ENCODE data around the gene PRR20G.
"Not testable (repeated sequence)": the region's sequence is repeated elsewhere in the genome, so short reads cannot be mapped to it uniquely, and the experiment has no call there.

PRR20G gene

DNA sequence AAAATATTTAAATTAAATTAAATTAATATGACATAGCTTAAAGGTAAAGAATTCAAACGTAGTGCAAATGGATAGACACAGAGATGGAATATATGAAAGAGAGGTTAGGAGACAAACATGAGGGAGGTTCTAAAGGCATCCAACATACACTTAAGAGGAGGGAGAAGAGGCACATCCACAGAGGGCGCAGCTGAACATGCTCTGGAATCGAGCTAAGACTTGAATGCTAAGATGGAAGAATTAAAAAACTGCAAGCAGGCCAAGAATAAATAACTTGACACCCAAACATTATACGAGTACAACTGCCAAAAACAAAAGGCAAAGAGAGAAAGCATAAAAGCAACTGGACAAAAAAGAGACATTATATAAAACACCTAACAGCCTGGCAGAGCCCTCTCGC lies 9.1 kb upstream of the PRR20G start:
- no peak for DNase-seq

- DNase-seq, result no peak
Measured at GRCh38 chr3:127296166-127296565, 8.3 kb upstream of the PRR20G start.

DNA sequence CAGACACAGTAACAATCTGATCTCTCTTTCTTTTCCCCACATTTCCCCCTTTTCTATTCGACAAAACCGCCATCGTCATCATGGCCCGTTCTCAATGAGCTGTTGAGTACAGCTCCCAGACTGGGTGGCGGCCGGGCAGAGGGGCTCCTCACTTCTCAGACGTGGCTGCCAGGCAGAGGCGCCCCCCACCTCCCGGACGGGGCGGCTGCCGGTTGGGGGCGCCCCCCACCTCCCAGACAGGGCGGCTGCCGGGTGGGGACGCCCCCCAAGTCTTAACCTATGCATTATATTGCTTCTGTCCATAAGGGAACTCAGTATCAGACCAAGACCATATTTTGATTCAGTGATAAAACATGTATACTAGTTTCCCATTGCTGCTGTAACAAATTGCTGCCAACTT lies 5.8 kb upstream of the PRR20G start:
- not testable (repeated sequence) for DNase-seq

DNA sequence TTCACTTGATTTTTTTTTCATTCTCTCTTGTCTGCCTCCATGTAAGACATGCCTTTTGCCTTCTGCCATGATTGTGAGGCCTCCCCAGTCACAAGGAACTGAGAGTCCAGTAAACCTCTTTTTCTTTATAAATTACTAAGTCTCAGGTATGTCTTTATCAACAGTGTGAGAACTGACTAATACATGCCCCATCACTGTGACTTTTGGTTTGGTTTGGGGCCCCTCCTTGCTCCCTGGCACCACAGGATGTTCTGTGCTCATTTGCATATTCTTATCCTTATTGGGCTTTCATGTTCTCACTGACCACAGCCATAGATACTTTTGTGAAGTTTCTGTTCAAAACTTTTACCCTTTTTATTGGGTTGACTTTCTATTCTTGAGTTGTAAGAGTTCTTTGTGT lies 3.8 kb upstream of the PRR20G start:
- no peak for DNase-seq

DNA sequence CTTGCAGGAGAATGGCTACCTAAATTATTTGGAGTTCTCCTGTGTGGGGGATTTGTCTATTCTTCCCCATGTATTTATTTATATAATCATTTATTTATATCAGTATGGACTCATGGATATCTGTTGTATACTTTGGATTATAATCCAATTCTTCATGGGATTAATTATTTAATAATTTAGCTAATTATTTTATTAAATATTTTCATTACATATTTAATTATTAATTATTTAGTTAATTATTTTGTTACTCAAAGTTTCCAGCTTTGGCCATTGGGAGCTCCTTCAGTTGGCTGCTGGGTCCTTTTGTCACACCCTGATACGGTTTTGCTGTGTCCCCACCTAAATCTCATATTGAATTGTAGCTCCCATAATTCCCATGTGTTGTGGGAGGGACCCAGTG lies 3.3 kb upstream of the PRR20G start:
- no peak for DNase-seq

- DNase-seq, result peak; percentile 19
Measured at GRCh38 chr3:127289706-127290575, 2.1 kb upstream of the PRR20G start.

DNA sequence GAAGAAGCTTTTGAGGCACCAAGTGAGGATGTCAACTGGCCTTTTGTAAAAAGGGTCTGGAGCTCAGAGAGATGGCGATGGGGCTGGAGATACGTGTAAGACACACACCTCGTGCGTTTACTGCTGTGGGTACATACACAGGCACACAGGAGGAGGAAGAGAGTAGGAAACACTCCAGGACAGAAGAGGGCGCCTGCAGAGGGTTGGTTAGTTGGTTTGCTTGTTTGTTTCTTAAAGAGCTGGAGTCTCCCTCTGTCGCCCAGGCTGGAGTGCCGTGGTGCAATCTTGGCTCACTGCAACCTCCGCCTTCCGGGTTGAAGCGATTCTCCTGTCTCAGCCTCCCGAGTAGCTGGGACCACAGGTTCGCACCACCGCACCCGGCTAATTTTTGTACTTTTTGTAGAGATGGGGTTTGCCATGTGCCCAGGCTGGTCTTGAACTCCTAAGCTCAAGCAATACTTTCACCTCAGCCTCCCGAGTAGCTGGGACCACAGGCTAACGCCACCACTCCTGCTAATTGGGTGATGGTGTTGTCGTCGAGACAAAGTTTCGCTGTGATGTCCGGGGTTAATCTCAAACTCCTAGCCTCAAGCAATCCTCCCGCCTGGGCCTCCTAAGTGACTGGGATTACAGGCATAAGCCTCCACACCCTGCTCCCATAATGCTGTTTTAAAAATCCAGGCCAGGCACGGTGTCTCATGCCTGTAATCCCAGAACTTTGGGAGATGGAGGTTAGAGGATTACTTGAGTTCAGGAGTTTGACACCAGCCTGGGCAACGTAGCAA lies 1.3 kb upstream of the PRR20G start:
- DNase-seq, result no peak

GRCh38 chr3:127288343-127288742 lies 497 bp upstream of the PRR20G start:
- DNase-seq, result no peak

DNA sequence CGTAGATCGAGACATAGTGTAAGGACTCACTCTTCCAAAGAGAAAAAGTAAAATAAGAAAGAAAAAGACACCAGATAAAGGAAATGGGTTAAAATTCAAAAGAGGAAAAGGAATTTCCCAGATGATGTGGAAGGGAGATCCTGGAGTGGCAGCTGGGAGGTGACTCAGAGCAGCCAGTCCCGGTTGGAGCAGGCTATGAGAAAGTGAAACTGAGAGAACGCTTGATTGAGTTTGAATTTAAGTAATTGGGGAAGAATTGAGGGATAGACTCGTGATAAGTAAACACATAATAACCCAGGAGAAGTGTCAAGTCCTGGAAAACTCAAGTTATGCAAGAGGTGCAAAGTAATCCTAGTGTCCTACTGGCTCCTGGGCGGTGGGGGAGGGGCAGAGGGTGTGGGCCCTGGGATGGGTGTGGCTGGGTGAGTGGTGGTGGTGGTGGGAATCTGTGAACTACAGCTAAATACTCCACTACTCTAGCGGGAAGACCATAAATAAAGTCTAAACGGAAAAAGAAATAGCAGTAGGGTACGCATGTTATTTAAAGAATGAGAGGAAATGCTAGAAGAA lies 1.2 kb downstream of the PRR20G start:
- DNase-seq, result peak; percentile 33

DNA sequence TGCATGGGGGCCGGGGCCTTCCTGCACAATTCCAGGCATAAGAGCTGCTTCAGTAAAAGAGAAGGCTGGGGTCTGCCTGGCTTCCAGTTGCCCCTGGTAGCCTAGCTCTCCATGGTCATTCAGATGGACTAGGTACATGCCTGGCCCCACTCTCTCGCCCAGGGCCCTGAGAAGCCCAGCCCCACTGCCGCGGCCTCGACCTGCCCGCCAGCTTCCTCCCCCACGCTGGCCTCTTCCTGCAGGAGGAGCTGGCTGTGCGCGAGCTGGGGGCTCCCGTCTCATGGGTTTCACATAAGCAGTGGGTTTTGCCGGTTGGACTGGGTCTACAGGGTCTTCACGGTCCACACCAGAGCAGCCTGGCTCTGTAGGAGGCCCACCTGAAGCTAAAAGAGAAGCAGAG lies 3.6 kb downstream of the PRR20G start:
- DNase-seq, result no peak

- DNase-seq, result peak; percentile 4
Measured at GRCh38 chr3:127277561-127277960, 10.3 kb downstream of the PRR20G start.

- DNase-seq, result no peak
Measured at GRCh38 chr3:127276995-127277394, 10.9 kb downstream of the PRR20G start.

GRCh38 chr3:127276396-127276795 lies 11.4 kb downstream of the PRR20G start:
- no peak for DNase-seq

DNA sequence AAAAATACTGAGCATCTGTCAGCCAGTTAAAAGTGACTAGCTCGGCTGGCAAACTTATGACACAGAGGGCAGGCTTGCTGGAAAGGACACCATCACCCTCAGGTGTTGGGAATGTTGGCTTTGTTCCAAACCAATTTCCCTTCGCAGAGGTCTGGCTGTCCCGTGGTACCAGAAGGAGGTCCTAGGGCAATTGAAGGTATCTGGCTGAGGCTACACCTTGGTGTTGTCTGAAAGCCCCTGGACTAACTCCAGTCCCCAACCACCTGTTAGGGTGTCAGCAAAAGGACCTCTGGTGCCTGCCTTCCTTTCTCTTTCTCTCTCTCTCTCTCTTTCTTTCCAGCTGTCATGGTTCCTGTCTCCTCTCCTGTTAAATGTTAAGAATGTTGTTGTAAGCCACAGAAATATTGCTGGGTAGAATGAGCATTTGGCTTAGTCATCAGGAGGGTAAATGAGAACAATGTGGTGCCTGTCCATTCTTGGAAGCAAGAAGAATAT lies 12.5 kb downstream of the PRR20G start:
- peak; percentile 19 for DNase-seq

DNA sequence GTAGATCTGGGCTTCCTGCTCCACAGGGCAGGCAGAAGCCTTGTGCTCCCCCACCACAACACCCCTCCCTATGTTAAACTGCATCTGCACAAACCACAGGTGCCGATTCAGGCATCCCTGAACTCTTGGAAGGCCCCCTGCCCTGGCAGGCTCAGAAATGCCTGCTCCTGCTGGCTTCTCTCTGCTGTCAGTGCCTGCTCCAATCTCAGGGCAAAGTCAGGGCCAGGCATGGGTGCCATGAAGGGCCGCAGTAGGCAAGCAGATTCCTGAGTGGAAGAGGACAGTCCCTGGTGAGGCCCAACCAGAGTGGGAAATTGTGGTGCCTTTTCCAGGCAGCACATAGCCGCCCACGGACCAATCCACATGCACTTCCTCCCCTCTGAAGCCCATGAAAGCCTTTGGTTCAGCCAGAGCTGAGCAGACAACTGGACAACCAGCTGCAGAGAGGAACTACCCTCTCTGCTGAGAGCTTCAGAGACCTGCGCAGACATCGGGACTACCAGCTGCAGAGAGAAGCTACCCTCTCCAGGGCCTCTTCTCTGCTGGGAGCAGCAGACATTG lies 13.6 kb downstream of the PRR20G start:
- DNase-seq, result no peak

GRCh38 chr3:127273206-127273605 lies 14.6 kb downstream of the PRR20G start:
- DNase-seq, result no peak

- no peak for DNase-seq
Measured at GRCh38 chr3:127266186-127266585, 21.7 kb downstream of the PRR20G start.

GRCh38 chr3:127265581-127265981 lies 22.3 kb downstream of the PRR20G start:
- no peak for DNase-seq

DNA sequence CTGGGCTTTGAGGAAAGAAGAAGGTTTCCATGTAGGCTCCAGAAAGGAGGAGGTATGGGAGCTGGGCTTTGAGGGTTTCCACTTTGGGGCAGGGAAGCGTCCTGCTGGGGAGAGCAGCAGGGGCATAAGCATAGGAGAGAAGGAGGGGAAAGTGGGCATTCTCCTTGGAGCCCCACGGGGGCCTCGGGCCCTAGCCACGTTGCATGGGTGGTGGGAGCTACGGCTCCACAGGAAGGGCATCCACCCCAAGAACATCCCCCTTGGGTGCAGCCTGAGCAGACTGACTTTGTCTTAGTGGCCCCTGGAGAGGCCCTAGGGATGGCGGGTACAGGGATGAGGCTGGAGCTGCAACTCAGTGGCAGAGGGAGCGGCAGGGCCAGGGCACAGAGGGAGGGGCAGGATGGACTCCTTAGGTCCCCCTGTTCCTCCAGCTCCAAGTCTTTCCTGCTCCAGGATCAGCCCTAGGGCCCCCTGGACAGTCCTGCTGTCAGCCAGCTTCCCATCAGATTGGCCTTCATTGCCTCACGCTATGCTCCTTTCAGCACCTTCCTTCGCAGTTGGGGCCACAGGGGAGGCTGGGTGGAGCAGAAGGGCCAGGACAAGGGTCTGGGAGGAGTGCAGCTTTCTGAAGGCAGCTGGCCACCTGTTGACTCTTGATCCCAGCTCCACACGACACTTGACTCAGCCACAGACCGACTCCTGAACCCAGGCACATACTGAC lies 22.9 kb downstream of the PRR20G start:
- no peak for DNase-seq

DNA sequence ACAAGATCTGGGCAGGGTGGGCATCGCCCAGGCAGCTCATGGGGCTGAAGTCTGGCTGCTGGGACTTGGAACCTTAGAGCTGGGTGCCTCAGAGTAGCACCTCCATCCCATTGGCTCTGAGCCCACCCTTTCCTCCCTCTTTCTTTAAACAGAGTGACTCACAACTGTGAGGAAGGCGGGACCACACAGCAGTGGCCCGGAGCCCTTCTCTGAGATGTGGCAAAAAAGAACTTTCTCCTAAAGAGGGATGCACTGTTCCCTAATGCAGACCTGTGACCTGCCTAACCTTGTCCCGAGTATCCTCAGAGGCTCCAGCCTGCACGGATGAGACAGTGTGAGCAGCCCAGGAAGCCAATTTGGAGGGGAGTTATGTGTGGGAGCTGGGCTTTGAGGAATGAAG lies 23.6 kb downstream of the PRR20G start:
- DNase-seq, result peak; percentile 7

GRCh38 chr3:127263586-127264231 lies 24.1 kb downstream of the PRR20G start:
- no peak for DNase-seq

DNA sequence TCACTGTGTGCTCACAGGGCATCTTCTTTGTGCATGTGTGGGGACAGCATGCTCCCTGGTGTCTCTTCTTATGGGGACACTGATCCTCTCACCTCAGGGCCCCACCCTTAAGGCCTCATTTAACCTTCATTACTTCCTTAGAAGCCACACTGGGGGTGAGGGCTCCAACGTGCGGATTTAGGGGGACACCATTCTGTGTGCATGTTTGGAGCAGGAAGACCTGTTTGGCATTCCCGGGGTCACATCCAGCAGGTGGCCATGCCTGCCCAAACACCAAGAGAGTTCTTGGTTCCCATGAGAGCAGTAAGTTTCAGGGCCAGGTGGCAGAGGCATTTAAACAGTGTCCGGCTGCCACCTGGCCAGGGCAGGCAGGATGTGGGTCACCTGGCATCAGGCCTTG lies 24.8 kb downstream of the PRR20G start:
- DNase-seq, result no peak
